Measurements from ENCODE around the gene MAD1L1. TPM values are rescaled to one million over a fixed set of nuclear protein-coding genes. Genes with fewer than 3 reads are reported as not detected.

MAD1L1 gene
- total RNA-seq, 1 experiment from 2014 or later, result 43.8 TPM

- Mint-ChIP-seq H3K9me3 (no peaks in the 10 kb centered on the region), H3K36me3 (no peaks in the 10 kb centered on the region), H3K4me1 (peaks cover 4% of the 10 kb centered on the region), H3K27me3 (ENCODE audit: low read depth) (no peaks in the 10 kb centered on the region), H3K4me3 (no peak overlapping the region), H3K27ac (no peak overlapping the region)
- ATAC-seq (no peak), DNase-seq (ENCODE audit: low spot score) (peak; percentile 6)
- ChIA-PET POLR2A (no interaction called here), CTCF (no interaction called here)
- TF ChIP-seq CTCF (IDR thresholded peaks at IDR 0.05), result no peak
- TF ChIP-seq ZNF425 (CRISPR knock-in tag; conservative IDR thresholded peaks at IDR 0.05), result no peak
- TF ChIP-seq ZNF671 (CRISPR knock-in tag; IDR thresholded peaks at IDR 0.05), result no peak
- TF ChIP-seq RELA (CRISPR knock-in tag; IDR thresholded peaks at IDR 0.05; ENCODE audit: borderline replicate concordance), result no peak
- no peak for TF ChIP-seq ZNF317 (CRISPR knock-in tag; IDR thresholded peaks at IDR 0.05; ENCODE audit: borderline replicate concordance, low read depth)
- TF ChIP-seq ATF6 (CRISPR knock-in tag; IDR thresholded peaks at IDR 0.05), result no peak
- TF ChIP-seq ATF2 (CRISPR knock-in tag; IDR thresholded peaks at IDR 0.05; ENCODE audit: borderline replicate concordance, low read depth), result no peak
- no peak for TF ChIP-seq HMGA2 (CRISPR knock-in tag; IDR thresholded peaks at IDR 0.05)
- no peak for TF ChIP-seq ZNF232 (CRISPR knock-in tag; IDR thresholded peaks at IDR 0.05)
- TF ChIP-seq GRHL2 (CRISPR knock-in tag; IDR thresholded peaks at IDR 0.05; ENCODE audit: insufficient replicate concordance, severe bottlenecking), result no peak
- no peak for TF ChIP-seq ELF4 (CRISPR knock-in tag; IDR thresholded peaks at IDR 0.05; ENCODE audit: low read depth)
- no peak for TF ChIP-seq ARID4B (CRISPR knock-in tag; IDR thresholded peaks at IDR 0.05; ENCODE audit: borderline replicate concordance)
- no peak for TF ChIP-seq ZNF416 (CRISPR knock-in tag; IDR thresholded peaks at IDR 0.05)
- TF ChIP-seq ZNF281 (CRISPR knock-in tag; IDR thresholded peaks at IDR 0.05), result no peak
- no peak for TF ChIP-seq FOXP4 (CRISPR knock-in tag; IDR thresholded peaks at IDR 0.05)
These were observed 217.4 kb downstream of the MAD1L1 start for GRCh38 chr7:2015251-2015871.
